ENCODE measurements around the gene EIF2A. TPM values are rescaled to one million over a fixed set of nuclear protein-coding genes. Genes with fewer than 3 reads are reported as not detected.

The EIF2A gene
- total RNA-seq, 1 experiment from 2014 or later = 74.1 TPM

DNA sequence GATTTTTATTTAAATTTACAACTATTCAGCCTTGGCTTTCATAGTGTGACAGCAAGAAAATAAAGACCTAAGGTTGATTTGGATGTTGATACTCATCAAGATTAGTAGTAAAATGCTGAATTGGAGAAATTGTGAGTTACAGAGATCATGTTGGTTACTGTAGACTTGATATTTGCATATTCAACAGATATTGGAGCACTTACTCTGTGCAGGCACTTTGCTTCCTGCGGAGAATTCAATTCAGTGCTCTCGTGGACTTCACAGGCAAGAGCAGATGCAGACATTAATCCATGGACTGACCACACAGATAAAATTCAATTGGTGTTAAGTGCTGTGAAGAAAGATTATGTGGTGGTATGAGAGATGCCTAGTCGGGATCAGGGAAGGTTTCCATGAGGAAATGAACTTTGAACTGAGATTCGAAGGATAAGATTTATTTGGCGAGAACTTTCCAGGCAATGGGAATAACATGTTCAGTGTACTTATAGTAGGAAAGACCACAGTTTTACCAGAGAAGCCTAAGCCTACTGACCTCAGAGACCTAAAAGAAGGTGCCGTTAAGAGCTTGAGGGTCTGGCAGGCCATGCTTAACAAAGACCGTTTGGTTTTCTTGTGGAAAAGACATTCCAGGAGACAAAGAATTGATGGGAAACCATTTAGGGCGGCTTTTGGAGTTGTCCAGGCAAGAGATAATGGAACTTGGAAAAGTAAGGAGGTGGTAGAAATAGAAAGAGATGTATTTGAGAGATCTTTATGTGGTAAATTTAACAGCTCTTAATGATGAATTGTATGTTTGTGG, 60.9 kb downstream of the EIF2A start:
- H4K20me1 ChIP-seq (ENCODE audit: control insufficient read depth, insufficient read depth, insufficient read length) = no peaks in the 10 kb centered on the region
- Mint-ChIP-seq H3K27ac (peak overlapping the region; percentile 12 to 66 (median 37); a peak in 6 of 7 replicates), H3K9me3 (no peaks in the 10 kb centered on the region), H3K4me1 (peaks cover 28 to 46% of the 10 kb centered on the region in 2 experiments), H3K27me3 (ENCODE audit: low read depth) (no peaks in the 10 kb centered on the region), H3K36me3 (ENCODE audit: insufficient read depth in 1 of 3, low read depth in 3 of 3) (peaks cover 13 to 31% (median 25%) of the 10 kb centered on the region in 3 experiments), H3K4me3 (no peak overlapping the region)
- H3K79me2 ChIP-seq (ENCODE audit: insufficient read depth, low read length) = peaks cover 32% of the 10 kb centered on the region; the same call in 1 of the 2 replicates
- H3K27ac ChIP-seq (ENCODE audit: insufficient read length, low read depth, low read length) = peak overlapping the region; percentile 25
- no CpG with 5 or more reads among the region's 8 CpGs for WGBS (ENCODE audit: extremely low coverage, insufficient read length, low lambda C conversion rate)
- H3K14ac ChIP-seq (ENCODE audit: insufficient read depth, low read length) = no peak overlapping the region
- H4K91ac ChIP-seq (ENCODE audit: insufficient read length, low read depth, low read length) = no peak overlapping the region
- H3K9ac ChIP-seq (ENCODE audit: extremely low read depth, insufficient read length, low read length) = no peak overlapping the region
- H2AK5ac ChIP-seq (ENCODE audit: insufficient read length, low read length) = no peak overlapping the region
- H3T11ph ChIP-seq (ENCODE audit: low read length) = no peak overlapping the region
- H2BK20ac ChIP-seq (ENCODE audit: low read depth, low read length, poor library complexity, severe bottlenecking) = no peak overlapping the region
- H3K4me1 ChIP-seq (ENCODE audit: insufficient read depth, low read length) = peaks cover 5% of the 10 kb centered on the region; the same call in 1 of the 2 replicates
- TF ChIP-seq, protein P1, sequence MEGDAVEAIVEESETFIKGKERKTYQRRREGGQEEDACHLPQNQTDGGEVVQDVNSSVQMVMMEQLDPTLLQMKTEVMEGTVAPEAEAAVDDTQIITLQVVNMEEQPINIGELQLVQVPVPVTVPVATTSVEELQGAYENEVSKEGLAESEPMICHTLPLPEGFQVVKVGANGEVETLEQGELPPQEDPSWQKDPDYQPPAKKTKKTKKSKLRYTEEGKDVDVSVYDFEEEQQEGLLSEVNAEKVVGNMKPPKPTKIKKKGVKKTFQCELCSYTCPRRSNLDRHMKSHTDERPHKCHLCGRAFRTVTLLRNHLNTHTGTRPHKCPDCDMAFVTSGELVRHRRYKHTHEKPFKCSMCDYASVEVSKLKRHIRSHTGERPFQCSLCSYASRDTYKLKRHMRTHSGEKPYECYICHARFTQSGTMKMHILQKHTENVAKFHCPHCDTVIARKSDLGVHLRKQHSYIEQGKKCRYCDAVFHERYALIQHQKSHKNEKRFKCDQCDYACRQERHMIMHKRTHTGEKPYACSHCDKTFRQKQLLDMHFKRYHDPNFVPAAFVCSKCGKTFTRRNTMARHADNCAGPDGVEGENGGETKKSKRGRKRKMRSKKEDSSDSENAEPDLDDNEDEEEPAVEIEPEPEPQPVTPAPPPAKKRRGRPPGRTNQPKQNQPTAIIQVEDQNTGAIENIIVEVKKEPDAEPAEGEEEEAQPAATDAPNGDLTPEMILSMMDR (conservative IDR thresholded peaks at IDR 0.05) = no peak
- no peak overlapping the region for H3K18ac ChIP-seq (ENCODE audit: insufficient read length, low read depth, low read length)
- H3K23me2 ChIP-seq (ENCODE audit: insufficient read length, low read depth, low read length, poor library complexity, severe bottlenecking) = peaks cover 6% of the 10 kb centered on the region
- no peak overlapping the region for H2BK120ac ChIP-seq (ENCODE audit: low read depth, low read length, poor library complexity, severe bottlenecking)
- H2BK15ac ChIP-seq (ENCODE audit: low read depth, low read length) = no peak overlapping the region
- no peak overlapping the region for H2BK5ac ChIP-seq (ENCODE audit: insufficient read length, low read length)
- H4K5ac ChIP-seq (ENCODE audit: insufficient read length, low read depth, low read length) = no peak overlapping the region
- no peak overlapping the region for H2AFZ ChIP-seq (ENCODE audit: low read length)
- peaks cover 2% of the 10 kb centered on the region for H3K79me1 ChIP-seq (ENCODE audit: insufficient read depth, low read depth, low read length, poor library complexity, severe bottlenecking)
- no peak overlapping the region for H3K23ac ChIP-seq (ENCODE audit: insufficient read length, low read depth, low read length)
- no peak for DNase-seq
- H3K4ac ChIP-seq (ENCODE audit: low read depth, low read length) = no peak overlapping the region
- no peak overlapping the region for H3K4me2 ChIP-seq (ENCODE audit: insufficient read depth, insufficient read length, low read length)
- H3K27me3 ChIP-seq (ENCODE audit: insufficient read depth, low read length) = no peaks in the 10 kb centered on the region
- H3K56ac ChIP-seq (ENCODE audit: insufficient read length, low read depth, low read length) = no peak overlapping the region
- no peaks in the 10 kb centered on the region for H3K9me3 ChIP-seq (ENCODE audit: control insufficient read depth, low read depth, low read length)
- H4K8ac ChIP-seq (replicated peaks; ENCODE audit: insufficient read length, low read depth, low read length) = no peak overlapping the region
- no peak overlapping the region for H2BK12ac ChIP-seq (ENCODE audit: insufficient read length, low read depth, low read length)

All from H9 (cell line).